Esophagus squamous epithelium (tissue), 5 donors: Measurements from ENCODE around the gene KIF26B. TPM values are rescaled to one million over a fixed set of nuclear protein-coding genes. Genes with fewer than 3 reads are reported as not detected.

Source experiments
- DNase-seq: peaks from one replicate; lab custom pipeline; 2025; lab: John Stamatoyannopoulos, UW
- H3K27ac ChIP-seq, 4 donors: fragments of 200-600 bp; sonication (generic); one replicate each; pipeline ENCODE4 v1.5.1; 2016 to 2019; ENCODE audit warnings: mild to moderate bottlenecking in 1 of 4
- H3K27me3 ChIP-seq, 4 donors: fragments of 200-600 bp; sonication (generic); 1 replicate in 3 of 4; 2 replicates in 1 of 4; pipeline versions ENCODE4 v1.5.1 to v1.6.0; 2017 to 2021; ENCODE audit warnings: antibody characterized with exemption in 1 of 4
- H3K36me3 ChIP-seq, 3 donors: fragments of 200-600 bp; sonication (generic); one replicate each; pipeline ENCODE4 v1.5.1; 2016 to 2019
- H3K4me1 ChIP-seq, 3 donors: fragments of 200-600 bp; sonication (generic); one replicate each; pipeline ENCODE4 v1.5.1; 2017 to 2019
- H3K4me3 ChIP-seq, 4 donors: fragments of 200-600 bp; sonication (generic); 1 replicate in 3 of 4; 2 replicates in 1 of 4; pipeline ENCODE4 v1.5.1; 2016 to 2019; ENCODE audit warnings: mild to moderate bottlenecking in 2 of 4, moderate library complexity in 1 of 4
- H3K9me3 ChIP-seq, 3 donors: fragments of 200-600 bp; sonication (generic); one replicate each; pipeline ENCODE4 v1.5.1; 2016 to 2019
- POLR2A ChIP-seq, 4 donors: fragments of 450-650 bp; IDR thresholded peaks; one replicate each; pipeline ENCODE4 v1.6.1; 2017; ENCODE audit warnings: antibody characterized with exemption in 4 of 4, mild to moderate bottlenecking in 4 of 4, moderate library complexity in 3 of 4
- WGBS, 2 donors: methylation state at CpG; one replicate each; pipeline ENCODE4 v1.1.5; 2018; 5-methylcytosine and 5-hydroxymethylcytosine counted together
- intact Hi-C: fragments of 100-400 bp; cut with DNase I; formaldehyde crosslinking; loops from one replicate; pipeline ENCODE4 v1.15.0; 2022
- total RNA-seq, 4 donors: library from RNA; depleted of rRNA; stranded (reverse); fragments of >200 nt; gene quantifications; one replicate each; pipeline ENCODE4 v1.1.0, GENCODE V29; 2016
- TF ChIP-seq, protein P1 (sequence below), 6 experiments: fragments of 450-650 bp in 4 of 6; fragments of 200-600 bp in 2 of 6; sonication (generic) in 2 of 6; IDR thresholded peaks; one replicate each; pipeline ENCODE4 v1.5.1; 2016 to 2019; ENCODE audit warnings: antibody characterized with exemption in 6 of 6, mild to moderate bottlenecking in 4 of 6, moderate library complexity in 4 of 6
- donor health status: DM: yes; HTN: yes; CAD: no.

The KIF26B gene
- total RNA-seq, 4 donors from 2014 or later, result 0.23 to 2.7 (median 1.0) TPM

DNA sequence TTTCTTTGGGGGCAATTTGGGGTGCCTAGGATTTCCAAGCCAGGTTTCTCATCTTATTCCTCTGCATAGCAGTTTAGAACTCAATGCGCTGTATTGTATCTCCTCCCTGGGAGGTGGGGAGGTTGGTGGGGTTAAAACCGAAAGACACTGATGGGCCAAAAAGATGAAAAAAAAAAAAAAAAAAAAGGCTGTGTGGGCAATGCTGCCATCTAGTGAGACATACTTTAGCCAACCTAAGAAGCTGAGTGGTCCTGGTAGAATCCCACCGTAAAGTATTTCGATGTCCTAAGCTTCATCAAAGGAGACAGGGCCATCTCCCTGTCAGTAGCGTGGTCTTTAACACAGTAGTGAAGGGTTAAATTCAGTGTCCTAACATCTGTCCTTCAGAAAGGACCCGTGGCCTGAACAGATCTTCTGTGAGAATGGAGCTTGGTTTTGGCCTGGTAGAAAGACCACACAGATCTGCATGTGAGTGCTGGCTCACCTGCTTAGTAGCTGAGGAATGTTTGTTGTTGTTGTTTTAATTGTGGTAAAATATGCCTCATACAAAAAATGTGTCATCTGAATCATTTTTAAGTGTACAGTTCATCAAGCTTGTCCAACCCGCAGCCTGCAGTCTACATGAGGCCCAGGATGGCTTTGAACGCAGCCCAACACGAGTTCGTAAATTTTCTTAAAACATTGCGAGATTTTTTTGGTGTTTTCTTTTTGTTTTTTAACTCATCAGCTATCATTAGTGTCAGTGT, 226.2 kb downstream of the KIF26B start:
- DNase-seq, result no peak
- Histone ChIP-seq H3K27me3 (peaks cover 0 to 10% (median 0%) of the 10 kb centered on the region in 4 donors), H3K27ac (no peak overlapping the region), H3K9me3 (no peaks in the 10 kb centered on the region), H3K4me1 (no peaks in the 10 kb centered on the region), H3K4me3 (no peak overlapping the region), H3K36me3 (no peaks in the 10 kb centered on the region)
- TF ChIP-seq POLR2A (IDR thresholded peaks at IDR 0.05), result no peak
- TF ChIP-seq, protein P1, sequence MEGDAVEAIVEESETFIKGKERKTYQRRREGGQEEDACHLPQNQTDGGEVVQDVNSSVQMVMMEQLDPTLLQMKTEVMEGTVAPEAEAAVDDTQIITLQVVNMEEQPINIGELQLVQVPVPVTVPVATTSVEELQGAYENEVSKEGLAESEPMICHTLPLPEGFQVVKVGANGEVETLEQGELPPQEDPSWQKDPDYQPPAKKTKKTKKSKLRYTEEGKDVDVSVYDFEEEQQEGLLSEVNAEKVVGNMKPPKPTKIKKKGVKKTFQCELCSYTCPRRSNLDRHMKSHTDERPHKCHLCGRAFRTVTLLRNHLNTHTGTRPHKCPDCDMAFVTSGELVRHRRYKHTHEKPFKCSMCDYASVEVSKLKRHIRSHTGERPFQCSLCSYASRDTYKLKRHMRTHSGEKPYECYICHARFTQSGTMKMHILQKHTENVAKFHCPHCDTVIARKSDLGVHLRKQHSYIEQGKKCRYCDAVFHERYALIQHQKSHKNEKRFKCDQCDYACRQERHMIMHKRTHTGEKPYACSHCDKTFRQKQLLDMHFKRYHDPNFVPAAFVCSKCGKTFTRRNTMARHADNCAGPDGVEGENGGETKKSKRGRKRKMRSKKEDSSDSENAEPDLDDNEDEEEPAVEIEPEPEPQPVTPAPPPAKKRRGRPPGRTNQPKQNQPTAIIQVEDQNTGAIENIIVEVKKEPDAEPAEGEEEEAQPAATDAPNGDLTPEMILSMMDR (IDR thresholded peaks at IDR 0.05), result no peak
- 82 to 89% methylated on average over 11 of the region's 11 CpGs for WGBS, 2 donors
- intact Hi-C loops, result no loop called here

GRCh38 chr1:245382981-245383380, 228.2 kb downstream of the KIF26B start:
- Histone ChIP-seq H3K9me3 (no peaks in the 10 kb centered on the region), H3K27ac (no peak overlapping the region), H3K4me3 (no peak overlapping the region), H3K4me1 (no peaks in the 10 kb centered on the region), H3K27me3 (peaks cover 0 to 10% (median 0%) of the 10 kb centered on the region in 4 donors), H3K36me3 (no peaks in the 10 kb centered on the region)
- DNase-seq, result no peak
- intact Hi-C loops, result no loop called here
- WGBS, 2 donors, result 85 to 88% methylated on average over 9 of the region's 9 CpGs
- no peak for TF ChIP-seq POLR2A (IDR thresholded peaks at IDR 0.05)
- TF ChIP-seq, protein P1 (IDR thresholded peaks at IDR 0.05), result no peak

- DNase-seq, result no peak
- no peak for TF ChIP-seq POLR2A (IDR thresholded peaks at IDR 0.05)
- TF ChIP-seq, protein P1 (IDR thresholded peaks at IDR 0.05), result no peak
- intact Hi-C loops, result no loop called here
- Histone ChIP-seq H3K27ac (no peak overlapping the region), H3K27me3 (peaks cover 0 to 10% (median 0%) of the 10 kb centered on the region in 4 donors), H3K4me3 (no peak overlapping the region), H3K9me3 (no peaks in the 10 kb centered on the region), H3K4me1 (no peaks in the 10 kb centered on the region), H3K36me3 (no peaks in the 10 kb centered on the region)
- WGBS, 2 donors, result 67 to 74% methylated on average over 13 of the region's 13 CpGs
Measured at GRCh38 chr1:245383396-245384330, 228.9 kb downstream of the KIF26B start.

DNA sequence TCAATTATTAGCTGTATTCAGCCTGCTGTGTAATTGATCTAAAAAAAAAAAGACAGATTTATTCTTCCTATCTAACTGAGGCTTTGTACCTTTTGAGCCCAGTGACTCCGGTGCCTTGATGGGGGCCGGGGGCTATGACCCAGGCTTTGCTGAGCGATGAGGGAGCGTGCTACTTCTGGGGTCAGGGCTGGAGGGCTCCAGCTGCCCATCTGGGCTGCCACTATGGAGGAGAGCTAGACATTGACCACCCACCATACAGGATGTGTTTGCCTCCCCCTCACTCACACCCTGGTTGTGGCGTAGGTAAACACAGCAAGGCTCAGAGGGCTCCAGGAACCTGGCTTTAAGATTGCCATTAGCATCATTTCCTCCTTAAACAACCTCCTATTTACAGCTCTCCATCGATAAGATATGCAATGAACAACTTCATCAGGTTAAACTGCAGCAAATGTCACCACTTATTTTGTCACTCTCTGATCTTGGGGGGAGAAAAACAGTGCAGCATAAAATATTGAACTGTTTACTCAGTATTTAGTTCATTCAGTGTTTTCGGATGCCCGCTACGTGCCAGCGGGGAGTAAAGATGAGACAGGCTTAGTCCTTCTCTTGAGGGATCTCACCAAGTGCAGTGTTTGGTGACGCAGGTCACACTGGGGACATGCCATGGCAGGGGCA, 231.6 kb downstream of the KIF26B start:
- Histone ChIP-seq H3K4me3 (no peak overlapping the region), H3K4me1 (no peaks in the 10 kb centered on the region), H3K27me3 (peaks cover 0 to 10% (median 0%) of the 10 kb centered on the region in 4 donors), H3K36me3 (no peaks in the 10 kb centered on the region), H3K9me3 (no peaks in the 10 kb centered on the region), H3K27ac (no peak overlapping the region)
- intact Hi-C loops, result no loop called here
- no peak for DNase-seq
- no peak for TF ChIP-seq POLR2A (IDR thresholded peaks at IDR 0.05)
- TF ChIP-seq, protein P1 (IDR thresholded peaks at IDR 0.05), result no peak
- 85 to 87% methylated on average over 11 of the region's 11 CpGs for WGBS, 2 donors
